HepG2 (cell line): ENCODE data around the gene LITAFD. TPM values are rescaled to one million over a fixed set of nuclear protein-coding genes. Genes with fewer than 3 reads are reported as not detected.
A peak's percentile ranks its signal among the peaks of the same experiment; 100 is the strongest.
"Not testable (repeated sequence)": the region's sequence is repeated elsewhere in the genome, so short reads cannot be mapped to it uniquely, and the experiment has no call there.

Experiments
- ATAC-seq: fragments of 200-7000 bp; cut with Tn5 transposase; 3 replicates; pipeline ENCODE4 v1.9.1; 2020; ENCODE audit warnings: mild to moderate bottlenecking, moderate library complexity
- BruUV-seq: library from RNA; stranded (reverse); fragments of 400-500 nt; replicated peaks from 2 replicates; lab custom pipeline; 2021; lab: Mats Ljungman, UMichigan
- CTCF ChIA-PET: fragments of 300-600 bp; formaldehyde crosslinking; extraction: SDS; loops from one replicate; lab custom pipeline; 2021; ENCODE audit warnings: low total read pairs, inconsistent platforms, low intra/inter-chr PET ratio; lab: Yijun Ruan, JAX
- POLR2A ChIA-PET: fragments of 350-600 bp; sonication (Branson Sonifier 250); formaldehyde crosslinking; loops from one replicate; lab custom pipeline; 2020; ENCODE audit warnings: antibody characterized with exemption, inconsistent platforms; lab: Yijun Ruan, JAX
- DNase-seq: peaks from one replicate; pipeline ENCODE4 v3.0.0-alpha.2; 2015; ENCODE audit warnings: low spot score
- FAIRE-seq: peaks from 3 replicates; lab custom pipeline; 2011; peaks lifted over from hg19 to GRCh38; lab: Jason Lieb, UNC
- H2AFZ ChIP-seq: one replicate; pipeline ENCODE4 v1.6.1; 2011; ENCODE audit warnings: low read length, inconsistent platforms
- H3K27ac ChIP-seq: fragments of 300-600 bp; 3 replicates; pipeline ENCODE4 v1.8.0; 2011; ENCODE audit warnings: mixed run types, mild to moderate bottlenecking, mixed read lengths, low read length, inconsistent platforms; ENCODE audit not compliant: insufficient read depth; ENCODE audit errors: extremely low read length
- H3K27me3 ChIP-seq, 2 experiments: fragments of 200-600 bp in 1 of 2; 2 replicates in 1 of 2; 3 replicates in 1 of 2; pipeline versions ENCODE4 v1.6.0 to v1.8.0; 2011; ENCODE audit warnings: low read length in 2 of 2, mild to moderate bottlenecking in 2 of 2, moderate library complexity in 2 of 2, inconsistent platforms in 1 of 2; ENCODE audit not compliant: insufficient read depth in 2 of 2, control insufficient read depth in 1 of 2
- H3K36me3 ChIP-seq, 2 experiments: fragments of 200-600 bp in 1 of 2; replicated peaks in 1 of 2; 2 replicates in 1 of 2; 3 replicates in 1 of 2; pipeline versions ENCODE4 v1.5.1 to v1.8.0; 2011; ENCODE audit warnings: low read length in 2 of 2, inconsistent platforms in 1 of 2; ENCODE audit not compliant: insufficient read depth in 2 of 2, control insufficient read depth in 1 of 2
- H3K4me1 ChIP-seq: 2 replicates; pipeline ENCODE4 v1.5.1; 2012; ENCODE audit warnings: low read length, inconsistent platforms; ENCODE audit not compliant: insufficient read depth
- H3K4me2 ChIP-seq: 2 replicates; pipeline ENCODE4 v1.6.0; 2011; ENCODE audit warnings: low read depth, low read length, inconsistent platforms
- H3K4me3 ChIP-seq, 3 experiments: fragments of 200-600 bp in 1 of 3; sonication (generic), shearing (Covaris generic) in 1 of 3; replicated peaks in 1 of 3; 2 replicates each; pipeline ENCODE4 v1.5.1; 2011 to 2016; ENCODE audit warnings: low read length in 3 of 3, inconsistent platforms in 2 of 3, low read depth in 2 of 3, mild to moderate bottlenecking in 2 of 3, control low read depth in 1 of 3, mixed read lengths in 1 of 3; ENCODE audit not compliant: insufficient read depth in 1 of 3
- H3K79me2 ChIP-seq: one replicate; pipeline ENCODE4 v1.6.1; 2011; ENCODE audit warnings: low read length, inconsistent platforms; ENCODE audit not compliant: insufficient read depth
- H3K9ac ChIP-seq: 2 replicates; pipeline ENCODE4 v1.6.0; 2011; ENCODE audit warnings: mild to moderate bottlenecking, low read depth, low read length, inconsistent platforms; ENCODE audit not compliant: insufficient read depth
- H3K9me3 ChIP-seq: 2 replicates; pipeline ENCODE4 v1.5.1; 2012; ENCODE audit warnings: mild to moderate bottlenecking, low read length
- H4K20me1 ChIP-seq: 2 replicates; pipeline ENCODE4 v1.6.0; 2011; ENCODE audit warnings: inconsistent platforms, mild to moderate bottlenecking, low read length, moderate library complexity; ENCODE audit not compliant: insufficient read depth
- FOXK1 ChIP-seq: sonication (generic); formaldehyde crosslinking; IDR thresholded peaks from 2 replicates; pipeline ENCODE4 v1.4.0; 2020; ENCODE audit warnings: low read depth, missing genetic modification reagents, borderline replicate concordance
- NFIB ChIP-seq: sonication (generic); formaldehyde crosslinking; IDR thresholded peaks from 2 replicates; pipeline ENCODE4 v1.9.0; 2021; ENCODE audit warnings: missing genetic modification reagents, mild to moderate bottlenecking, borderline replicate concordance
- PATZ1 ChIP-seq: sonication (generic); formaldehyde crosslinking; IDR thresholded peaks from 2 replicates; pipeline ENCODE4 v1.4.0; 2020; ENCODE audit warnings: missing genetic modification reagents
- RNF219 ChIP-seq: sonication (generic); formaldehyde crosslinking; IDR thresholded peaks from 2 replicates; pipeline ENCODE4 v1.5.0; 2020; ENCODE audit warnings: mild to moderate bottlenecking, missing genetic modification reagents
- TRIM24 ChIP-seq: sonication (generic); formaldehyde crosslinking; IDR thresholded peaks from 2 replicates; pipeline ENCODE4 v1.8.0; 2022; ENCODE audit warnings: mild to moderate bottlenecking, missing genetic modification reagents
- ZFP91 ChIP-seq: sonication (generic); formaldehyde crosslinking; IDR thresholded peaks from 2 replicates; pipeline ENCODE4 v1.9.0; 2022; ENCODE audit warnings: missing genetic modification reagents, mild to moderate bottlenecking, borderline replicate concordance
- ZMYM2 ChIP-seq: sonication (generic); formaldehyde crosslinking; IDR thresholded peaks from 2 replicates; pipeline ENCODE4 v1.8.0; 2022; ENCODE audit warnings: mild to moderate bottlenecking, missing genetic modification reagents
- ZNF350 ChIP-seq: sonication (generic); formaldehyde crosslinking; IDR thresholded peaks from 2 replicates; pipeline ENCODE4 v1.4.0; 2020; ENCODE audit warnings: mild to moderate bottlenecking, low read depth, missing genetic modification reagents, borderline replicate concordance
- ZNF430 ChIP-seq: sonication (generic); formaldehyde crosslinking; IDR thresholded peaks from 2 replicates; pipeline ENCODE4 v1.9.0; 2021; ENCODE audit warnings: mild to moderate bottlenecking, missing genetic modification reagents
- ZNF460 ChIP-seq: sonication (generic); formaldehyde crosslinking; IDR thresholded peaks from 2 replicates; pipeline ENCODE4 v1.5.1; 2020; ENCODE audit warnings: missing genetic modification reagents, mild to moderate bottlenecking, borderline replicate concordance
- WGBS: methylation state at CpG from one replicate; pipeline ENCODE4 v1.1.6; 2017; ENCODE audit warnings: low lambda C conversion rate; 5-methylcytosine and 5-hydroxymethylcytosine counted together
- in situ Hi-C: cut with HindIII; loops from 2 replicates; pipeline ENCODE4 v1.10.0; 2017; ENCODE audit warnings: low pct_unique_long_range_greater_than_20kb; ENCODE audit not compliant: extremely low pct_ligation_motif_present
- intact Hi-C: fragments of 100-400 bp; cut with micrococcal nuclease; formaldehyde crosslinking; loops from one replicate; pipeline ENCODE4 v1.10.0; 2022; ENCODE audit not compliant: unreplicated experiment
- polyA plus RNA-seq, 8 experiments: library from polyadenylated mRNA; depleted of rRNA in 3 of 8; stranded (reverse) in 7 of 8; unstranded in 1 of 8; fragments of >200 nt; fragmentation: Illumina TruSeq in 4 of 8; extraction: Trizol in 4 of 8; gene quantifications; 2 replicates each; pipeline versions ENCODE4 v1.2.1 to v1.2.3, GENCODE V29; 2011 to 2016; ENCODE audit warnings: low read depth in 4 of 8, missing spikeins in 1 of 8, mixed read lengths in 1 of 8; ENCODE audit not compliant: insufficient read depth in 1 of 8
- total RNA-seq, 5 experiments: library from RNA; depleted of rRNA; stranded (reverse); fragments of >200 nt; fragmentation: Illumina TruSeq; extraction: Trizol; gene quantifications; 2 replicates each; pipeline ENCODE4 v1.2.3, GENCODE V29; 2016; ENCODE audit warnings: low read depth in 1 of 5
- TF ChIP-seq, protein P1 (sequence below): sonication (generic); formaldehyde crosslinking; IDR thresholded peaks from 2 replicates; pipeline ENCODE4 v1.5.0; 2020; ENCODE audit warnings: mild to moderate bottlenecking, missing genetic modification reagents

LITAFD gene
- total and polyA plus RNA-seq, 2 of the 13 experiments (the other 11 are each of a cell fraction or from before 2014, with no cell fraction given) = not detected

GRCh38 chr16:8873866-8874195 is 8.3 kb upstream of the LITAFD start:
- WGBS = 56% methylated on average over 7 of the region's 7 CpGs
- H3K27ac ChIP-seq, intact Hi-C loops, H3K79me2 ChIP-seq, H3K36me3 ChIP-seq, H4K20me1 ChIP-seq, H3K4me3 ChIP-seq, H3K27me3 ChIP-seq, H3K9ac ChIP-seq, H3K4me2 ChIP-seq, H3K9me3 ChIP-seq, DNase-seq, ATAC-seq, FAIRE-seq, in situ Hi-C loops, BruUV-seq, H2AFZ ChIP-seq: not testable (repeated sequence)
- ChIA-PET CTCF (interaction anchor here (0.6 to 1.2 kb wide), 3 partner anchors 10 to 239 kb away, joined by 3 to 7 read pairs (median 4); no protein-coding TSS in a partner anchor), POLR2A (interaction anchor here (1.8 to 4.9 kb wide), 4 partner anchors 10 to 217 kb away, joined by 5 to 55 read pairs (median 7); partner anchors contain the start of gene HAPSTR1)
- peaks cover 75% of the 10 kb centered on the region for H3K4me1 ChIP-seq
- TF ChIP-seq TRIM24 (0 out of 2 replicates have a peak, but pooled peaks have one; percentile 11), ZFP91 (CRISPR knock-in tag) (peak; percentile 22; the same call in 1 of the 2 replicates), PATZ1 (CRISPR knock-in tag) (0 out of 2 replicates have a peak, but pooled peaks have one; percentile 6), FOXK1 (0 out of 2 replicates have a peak, but pooled peaks have one; percentile 13), ZNF460 (CRISPR knock-in tag) (peak; percentile 75), RNF219 (CRISPR knock-in tag) (0 out of 2 replicates have a peak, but pooled peaks have one; percentile 30), NFIB (CRISPR knock-in tag) (0 out of 2 replicates have a peak, but pooled peaks have one; percentile 16), ZNF350 (CRISPR knock-in tag) (peak; percentile 34; the same call in 1 of the 2 replicates), ZMYM2 (0 out of 2 replicates have a peak, but pooled peaks have one; percentile 35), ZNF430 (CRISPR knock-in tag) (0 out of 2 replicates have a peak, but pooled peaks have one; percentile 29)
- TF ChIP-seq, protein P1, sequence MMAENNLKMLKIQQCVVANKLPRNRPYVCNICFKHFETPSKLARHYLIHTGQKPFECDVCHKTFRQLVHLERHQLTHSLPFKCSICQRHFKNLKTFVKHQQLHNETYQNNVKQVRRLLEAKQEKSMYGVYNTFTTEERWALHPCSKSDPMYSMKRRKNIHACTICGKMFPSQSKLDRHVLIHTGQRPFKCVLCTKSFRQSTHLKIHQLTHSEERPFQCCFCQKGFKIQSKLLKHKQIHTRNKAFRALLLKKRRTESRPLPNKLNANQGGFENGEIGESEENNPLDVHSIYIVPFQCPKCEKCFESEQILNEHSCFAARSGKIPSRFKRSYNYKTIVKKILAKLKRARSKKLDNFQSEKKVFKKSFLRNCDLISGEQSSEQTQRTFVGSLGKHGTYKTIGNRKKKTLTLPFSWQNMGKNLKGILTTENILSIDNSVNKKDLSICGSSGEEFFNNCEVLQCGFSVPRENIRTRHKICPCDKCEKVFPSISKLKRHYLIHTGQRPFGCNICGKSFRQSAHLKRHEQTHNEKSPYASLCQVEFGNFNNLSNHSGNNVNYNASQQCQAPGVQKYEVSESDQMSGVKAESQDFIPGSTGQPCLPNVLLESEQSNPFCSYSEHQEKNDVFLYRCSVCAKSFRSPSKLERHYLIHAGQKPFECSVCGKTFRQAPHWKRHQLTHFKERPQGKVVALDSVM (CRISPR knock-in tag) = peak; percentile 77
